Lower lobe of right lung (tissue), 2 donors: ENCODE data around the gene WDFY3. TPM values are rescaled to one million over a fixed set of nuclear protein-coding genes. Genes with fewer than 3 reads are reported as not detected.

Experiments
- ATAC-seq, 2 donors: fragments of 200-7000 bp; cut with Tn5 transposase; one replicate each; pipeline ENCODE4 v1.9.1; 2020 to 2022; ENCODE audit warnings: mild to moderate bottlenecking in 2 of 2, moderate library complexity in 2 of 2
- DNase-seq: peaks from one replicate; pipeline ENCODE4 v3.0.0-alpha.2; 2020
- H3K27ac ChIP-seq: fragments of 200-600 bp; one replicate; pipeline ENCODE4 v1.8.0; 2022
- H3K27me3 ChIP-seq: fragments of 200-600 bp; one replicate; pipeline ENCODE4 v1.8.0; 2022; ENCODE audit warnings: low read depth
- H3K36me3 ChIP-seq: fragments of 200-600 bp; one replicate; pipeline ENCODE4 v1.8.0; 2022; ENCODE audit warnings: mild to moderate bottlenecking
- H3K4me1 ChIP-seq: fragments of 200-600 bp; one replicate; pipeline ENCODE4 v1.8.0; 2022
- H3K4me3 ChIP-seq: fragments of 200-600 bp; one replicate; pipeline ENCODE4 v1.8.0; 2022; ENCODE audit warnings: mild to moderate bottlenecking
- H3K9me3 ChIP-seq: fragments of 200-600 bp; one replicate; pipeline ENCODE4 v1.8.0; 2022
- CTCF ChIP-seq: fragments of 200-600 bp; IDR thresholded peaks from one replicate; pipeline ENCODE4 v1.8.0; 2022; ENCODE audit warnings: antibody characterized with exemption, mild to moderate bottlenecking
- intact Hi-C: fragments of 100-400 bp; cut with DNase I; formaldehyde crosslinking; loops from one replicate; pipeline ENCODE4 v1.11.0; 2022
- total RNA-seq: library from RNA; stranded (reverse); fragmentation: NEBNext Ultra II Directional; extraction: Animal tissue kit (Norgen Biotek cat#: 25700); gene quantifications from one replicate; pipeline ENCODE4 v1.2.1, GENCODE V29; 2021
- donor health status: DM: no; HTN: yes; CAD: no; lungs with severe emphysema.

Gene WDFY3
- total RNA-seq, 1 donor from 2014 or later, result 125 TPM

DNA sequence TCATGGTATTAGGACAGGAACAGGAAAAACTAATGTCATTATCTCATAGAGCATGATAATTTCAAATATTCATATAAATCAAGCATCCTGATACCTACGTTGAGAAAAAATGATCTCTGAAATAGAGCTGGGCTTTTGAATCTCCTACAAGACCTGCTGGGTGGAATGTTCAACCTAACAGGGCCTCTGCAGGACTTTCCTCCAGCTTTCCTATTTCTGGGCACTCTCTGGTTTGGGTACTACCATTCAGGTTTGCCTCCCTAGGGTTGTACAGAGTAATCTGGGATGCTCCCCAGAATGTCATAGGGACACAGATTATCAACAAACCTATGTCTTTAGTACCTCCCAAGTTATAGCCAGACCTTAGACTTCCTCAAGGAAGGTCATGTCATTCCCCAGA, 274.7 kb downstream of the WDFY3 start:
- Histone ChIP-seq H3K4me3 (no peak overlapping the region), H3K27ac (no peak overlapping the region), H3K9me3 (no peaks in the 10 kb centered on the region), H3K27me3 (no peaks in the 10 kb centered on the region), H3K4me1 (peaks cover 10% of the 10 kb centered on the region), H3K36me3 (peaks cover 98% of the 10 kb centered on the region)
- intact Hi-C loops, result no loop called here
- ATAC-seq (no peak), DNase-seq (no peak)
- TF ChIP-seq CTCF, result no peak

DNA sequence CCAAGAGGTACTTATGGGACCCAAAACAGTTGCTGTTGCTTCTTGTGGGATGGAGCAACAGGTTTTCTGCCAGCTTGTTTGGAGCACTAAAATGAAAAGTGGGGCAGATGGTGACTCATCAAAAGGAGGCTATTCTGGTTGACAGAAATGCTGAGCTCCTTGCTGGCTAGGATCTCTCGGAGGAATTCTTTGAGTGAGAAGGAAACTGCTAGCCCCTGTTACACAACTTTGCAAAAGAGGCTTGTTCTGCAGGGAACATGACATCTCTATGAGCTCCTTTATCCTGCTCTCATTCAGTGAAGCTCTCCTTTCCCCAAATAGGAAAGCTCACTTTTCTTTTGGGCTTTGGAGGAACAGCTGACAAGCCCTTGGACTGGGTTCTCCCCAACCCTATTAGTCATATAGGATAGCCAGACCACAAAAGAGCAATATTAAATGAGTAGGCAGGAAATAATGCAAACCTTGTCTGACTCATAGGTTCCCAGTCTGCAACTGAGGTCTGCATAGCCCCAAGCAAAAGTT, 275.3 kb downstream of the WDFY3 start:
- no peak for TF ChIP-seq CTCF
- no peak overlapping the region for H3K4me3 ChIP-seq
- H3K4me1 ChIP-seq, result peaks cover 10% of the 10 kb centered on the region
- ATAC-seq, result peak; percentile 57 to 62
- no peak for DNase-seq
- no peaks in the 10 kb centered on the region for H3K27me3 ChIP-seq
- no peaks in the 10 kb centered on the region for H3K9me3 ChIP-seq
- intact Hi-C loops, result no loop called here
- peaks cover 98% of the 10 kb centered on the region for H3K36me3 ChIP-seq
- no peak overlapping the region for H3K27ac ChIP-seq

DNA sequence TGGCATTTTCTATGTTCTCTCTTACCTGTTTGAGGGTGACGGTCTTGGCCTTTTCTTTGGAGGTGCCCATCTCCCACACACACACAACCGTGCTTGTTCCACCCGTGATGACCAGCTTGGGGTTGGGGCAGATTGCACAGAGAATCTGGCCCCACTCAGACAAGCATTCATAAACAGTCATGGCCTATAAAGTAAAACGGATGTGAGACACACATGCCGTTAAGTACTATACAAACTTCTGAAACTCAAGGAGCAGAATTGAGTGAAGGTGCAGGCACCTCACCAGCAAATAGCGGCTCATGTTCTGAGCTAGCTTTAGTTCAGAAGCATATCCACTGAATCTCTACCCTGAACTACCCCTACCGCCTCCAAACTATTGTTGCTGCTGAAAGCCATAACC, 276.0 kb downstream of the WDFY3 start:
- DNase-seq (no peak), ATAC-seq (no peak)
- Histone ChIP-seq H3K9me3 (no peaks in the 10 kb centered on the region), H3K4me1 (peaks cover 10% of the 10 kb centered on the region), H3K36me3 (peaks cover 94% of the 10 kb centered on the region), H3K27me3 (no peaks in the 10 kb centered on the region), H3K27ac (no peak overlapping the region), H3K4me3 (no peak overlapping the region)
- TF ChIP-seq CTCF, result no peak
- intact Hi-C loops, result no loop called here

DNA sequence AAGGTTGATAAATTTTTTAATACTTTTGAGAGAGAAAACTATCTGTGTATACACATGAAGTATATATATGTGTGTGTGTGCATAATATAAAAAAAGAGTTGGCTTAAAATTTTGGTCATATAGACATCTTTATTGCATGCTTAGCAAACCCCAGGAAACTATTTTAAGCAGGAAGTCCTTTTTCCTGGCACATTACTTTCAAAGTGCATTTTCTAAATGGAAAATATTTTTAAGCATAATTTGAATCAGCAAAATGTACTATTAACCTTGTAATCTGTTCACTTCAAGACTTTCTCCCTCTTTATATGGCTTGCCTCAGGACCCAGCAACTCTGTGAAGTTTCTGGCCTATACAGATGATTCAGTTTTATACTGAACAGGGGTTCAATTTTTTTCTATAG, 277.3 kb downstream of the WDFY3 start:
- Histone ChIP-seq H3K27me3 (no peaks in the 10 kb centered on the region), H3K36me3 (peaks cover 86% of the 10 kb centered on the region), H3K9me3 (no peaks in the 10 kb centered on the region), H3K4me3 (no peak overlapping the region), H3K4me1 (peaks cover 10% of the 10 kb centered on the region), H3K27ac (no peak overlapping the region)
- DNase-seq, result no peak
- no peak for TF ChIP-seq CTCF
- intact Hi-C loops, result no loop called here
- ATAC-seq, result no peak

GRCh38 chr4:84688605-84689004, 277.9 kb downstream of the WDFY3 start:
- Histone ChIP-seq H3K4me1 (peaks cover 10% of the 10 kb centered on the region), H3K4me3 (no peak overlapping the region), H3K9me3 (no peaks in the 10 kb centered on the region), H3K36me3 (peaks cover 86% of the 10 kb centered on the region), H3K27ac (no peak overlapping the region), H3K27me3 (no peaks in the 10 kb centered on the region)
- no peak for TF ChIP-seq CTCF
- intact Hi-C loops, result no loop called here
- ATAC-seq, result no peak
- no peak for DNase-seq

DNA sequence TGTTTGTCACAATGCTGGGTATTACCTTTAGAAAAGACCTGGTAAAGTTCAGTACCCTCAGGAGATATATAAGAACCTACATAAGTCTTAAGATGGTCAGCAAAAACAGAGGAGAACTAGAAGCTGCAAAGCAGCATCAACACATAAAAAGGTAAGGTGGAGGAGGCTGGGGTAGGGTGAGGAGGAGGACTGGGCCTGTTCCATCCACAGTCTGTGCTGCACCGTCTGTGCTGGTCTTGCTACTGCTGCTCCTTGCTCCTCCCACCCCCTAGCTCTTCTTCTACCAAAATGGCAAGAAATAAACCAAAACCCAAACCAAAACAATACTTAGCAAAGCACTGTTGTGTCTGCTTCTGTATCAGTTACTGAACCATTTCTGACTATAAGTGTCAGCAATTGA, 281.4 kb downstream of the WDFY3 start:
- no peak for TF ChIP-seq CTCF
- DNase-seq (no peak), ATAC-seq (no peak)
- H3K27ac ChIP-seq, result no peak overlapping the region
- peaks cover 27% of the 10 kb centered on the region for H3K4me1 ChIP-seq
- H3K36me3 ChIP-seq, result peaks cover 86% of the 10 kb centered on the region
- intact Hi-C loops, result no loop called here
- no peaks in the 10 kb centered on the region for H3K27me3 ChIP-seq
- no peaks in the 10 kb centered on the region for H3K9me3 ChIP-seq
- H3K4me3 ChIP-seq, result no peak overlapping the region
